IgD-negative memory B cell (primary cell): ENCODE measurements around the gene TEAD2. TPM values are rescaled to one million over a fixed set of nuclear protein-coding genes. Genes with fewer than 3 reads are reported as not detected.
A peak's percentile ranks its signal among the peaks of the same experiment; 100 is the strongest.

Experiments used
- H3K27ac Mint-ChIP-seq, 3 donors: one replicate each; pipeline ENCODE4 v1.8.0; 2020 to 2022; ENCODE audit warnings: mild to moderate bottlenecking in 3 of 3, mixed read lengths in 3 of 3, moderate library complexity in 1 of 3
- H3K27me3 Mint-ChIP-seq: one replicate; pipeline ENCODE4 v1.8.0; 2021; ENCODE audit warnings: mixed read lengths
- H3K36me3 Mint-ChIP-seq: one replicate; pipeline ENCODE4 v1.8.0; 2020; ENCODE audit warnings: mild to moderate bottlenecking, mixed read lengths
- H3K4me1 Mint-ChIP-seq, 3 donors: one replicate each; pipeline ENCODE4 v1.8.0; 2020 to 2022; ENCODE audit warnings: mixed read lengths in 3 of 3, mild to moderate bottlenecking in 1 of 3
- H3K4me3 Mint-ChIP-seq, 4 donors: one replicate each; pipeline ENCODE4 v1.8.0; 2020 to 2022; ENCODE audit warnings: mild to moderate bottlenecking in 4 of 4, mixed read lengths in 4 of 4, moderate library complexity in 3 of 4
- H3K9me3 Mint-ChIP-seq, 3 donors: one replicate each; pipeline ENCODE4 v1.8.0; 2020 to 2021; ENCODE audit warnings: mixed read lengths in 3 of 3, mild to moderate bottlenecking in 1 of 3
- polyA plus RNA-seq: library from polyadenylated mRNA; unstranded; fragments of 300-500 nt; fragmentation: Illumina TruSeq; gene quantifications from one replicate; pipeline ENCODE4 v1.2.3, GENCODE V29; 2021

TEAD2 gene
- polyA plus RNA-seq = 6.3 TPM

DNA sequence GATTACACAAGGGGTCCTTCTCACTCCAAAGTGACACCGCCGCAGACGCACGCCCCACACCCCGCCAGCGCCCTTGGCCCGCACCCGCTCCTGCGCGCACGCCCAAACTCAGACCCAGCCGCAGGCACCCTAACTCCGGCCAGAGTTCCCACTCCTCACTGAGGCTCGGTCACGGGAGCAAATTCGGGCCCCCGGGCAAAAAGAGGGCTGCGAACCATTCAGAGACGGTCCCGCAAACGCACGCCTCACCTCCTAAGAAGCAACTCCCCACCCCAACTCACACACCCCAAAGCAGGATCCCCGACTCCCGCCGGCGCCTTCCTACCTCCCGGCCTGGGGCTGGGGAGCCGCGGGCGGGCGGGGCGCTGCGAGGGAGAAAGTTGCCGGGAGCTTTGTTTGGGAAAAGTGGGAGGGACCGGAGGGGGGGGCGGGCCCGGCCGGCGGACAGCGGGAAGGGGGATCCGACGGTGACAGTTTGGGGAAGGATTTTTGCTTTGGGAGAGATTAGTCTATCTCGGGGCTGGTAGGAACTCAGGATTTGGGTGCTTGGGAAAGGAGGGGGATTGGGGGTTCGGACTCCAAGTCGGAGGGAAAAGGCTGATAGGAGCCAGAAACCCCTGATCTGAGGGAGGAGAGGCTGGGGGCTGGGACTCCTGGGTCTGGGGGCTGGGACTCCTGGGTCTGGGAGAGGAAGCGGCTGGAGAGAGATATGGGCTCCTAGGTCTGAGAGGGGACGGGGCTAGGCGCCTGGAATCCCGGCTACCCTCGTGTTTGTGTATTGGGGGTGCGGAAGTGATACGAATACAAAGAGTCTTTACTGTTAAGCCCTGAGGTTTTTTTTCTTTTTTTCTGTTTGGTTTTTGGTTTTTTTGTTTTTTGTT is at the start of gene TEAD2:
TSS of gene TEAD2 (minus strand) at position 369 of the 881 bp plus-strand sequence. CDS start 2,341 bp downstream, outside the sequence.
- Mint-ChIP-seq H3K4me3 (peak within 1 kb of the TSS in 3 of 4 donors; percentile 49 to 84 (median 79)), H3K27me3 (peaks cover 3% of the 10 kb centered on the region), H3K36me3 (no peaks in the 10 kb centered on the region), H3K4me1 (peaks cover 12 to 28% (median 18%) of the 10 kb centered on the region in 3 donors), H3K27ac (peak within 1 kb of the TSS; percentile 21 to 90 (median 84)), H3K9me3 (no peaks in the 10 kb centered on the region)

DNA sequence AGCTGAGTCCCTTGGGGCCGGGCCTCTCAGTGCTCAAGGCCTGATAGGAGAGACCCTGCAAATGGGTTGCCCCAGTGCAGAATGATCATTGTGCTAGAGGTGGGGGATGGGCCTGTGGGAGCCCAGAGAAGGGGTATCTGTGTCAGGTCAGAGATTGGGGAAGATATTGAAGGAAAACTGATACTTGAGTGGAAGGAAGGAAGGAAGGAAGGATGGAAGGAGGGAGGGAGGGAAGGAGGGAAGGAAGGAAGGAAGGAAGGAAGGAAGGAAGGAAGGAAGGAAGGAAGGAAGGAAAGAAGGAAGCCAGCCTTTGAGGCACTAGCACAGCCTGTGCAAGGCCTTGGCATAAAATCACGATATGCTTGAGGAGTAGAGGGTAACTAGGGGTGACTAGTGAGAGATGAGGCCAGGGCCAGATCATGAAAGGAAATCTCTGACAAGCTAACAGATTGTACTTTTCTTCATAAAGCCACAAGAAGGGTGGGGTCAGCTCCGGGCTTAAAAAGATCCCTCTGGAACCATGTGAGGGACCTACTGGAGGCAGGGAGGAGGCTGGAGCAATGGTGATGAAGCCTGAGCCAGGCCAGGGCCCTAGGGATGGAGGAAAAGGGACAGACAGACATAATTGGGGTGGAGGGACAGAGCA is 49.6 kb upstream of the TEAD2 start:
- Mint-ChIP-seq H3K4me1 (peaks cover 25 to 30% (median 26%) of the 10 kb centered on the region in 3 donors), H3K4me3 (peak overlapping the region in 1 of 4 donors; percentile 56), H3K27me3 (peaks cover 4% of the 10 kb centered on the region), H3K9me3 (no peaks in the 10 kb centered on the region), H3K27ac (no peak overlapping the region), H3K36me3 (no peaks in the 10 kb centered on the region)

DNA sequence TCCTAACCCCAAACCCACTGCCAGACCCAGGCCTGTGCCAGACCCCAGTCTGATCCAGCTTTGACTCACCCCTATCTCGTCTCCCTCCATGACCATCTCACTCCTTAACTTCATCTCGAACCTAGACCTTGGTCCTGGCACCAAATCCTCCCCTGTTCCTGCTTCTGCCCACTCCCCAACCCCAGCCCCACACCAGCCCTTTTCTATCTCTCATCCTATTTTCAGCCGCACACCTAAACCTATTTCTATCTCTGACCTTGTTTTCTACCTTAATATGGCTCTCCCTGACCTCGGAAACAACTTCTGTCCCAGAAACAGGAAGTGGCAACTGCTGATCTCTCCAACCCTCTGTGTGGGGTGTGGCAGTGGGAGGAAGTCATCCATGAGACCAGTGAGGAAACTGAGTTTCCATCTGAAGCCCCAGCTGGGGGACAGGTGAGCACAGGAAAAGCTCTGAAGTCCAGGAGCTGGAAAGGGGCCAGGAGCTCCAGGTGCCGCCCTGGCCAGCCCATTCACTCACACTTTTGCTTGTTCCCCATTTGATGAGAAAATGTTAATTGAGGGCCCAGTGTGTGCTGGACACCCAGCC is 47.3 kb upstream of the TEAD2 start:
- Mint-ChIP-seq H3K4me1 (peaks cover 25 to 28% (median 26%) of the 10 kb centered on the region in 3 donors), H3K27ac (peak overlapping the region; percentile 20 to 65 (median 27)), H3K9me3 (no peaks in the 10 kb centered on the region), H3K4me3 (peak overlapping the region; percentile 1 to 83 (median 57)), H3K36me3 (no peaks in the 10 kb centered on the region), H3K27me3 (peaks cover 2% of the 10 kb centered on the region)

DNA sequence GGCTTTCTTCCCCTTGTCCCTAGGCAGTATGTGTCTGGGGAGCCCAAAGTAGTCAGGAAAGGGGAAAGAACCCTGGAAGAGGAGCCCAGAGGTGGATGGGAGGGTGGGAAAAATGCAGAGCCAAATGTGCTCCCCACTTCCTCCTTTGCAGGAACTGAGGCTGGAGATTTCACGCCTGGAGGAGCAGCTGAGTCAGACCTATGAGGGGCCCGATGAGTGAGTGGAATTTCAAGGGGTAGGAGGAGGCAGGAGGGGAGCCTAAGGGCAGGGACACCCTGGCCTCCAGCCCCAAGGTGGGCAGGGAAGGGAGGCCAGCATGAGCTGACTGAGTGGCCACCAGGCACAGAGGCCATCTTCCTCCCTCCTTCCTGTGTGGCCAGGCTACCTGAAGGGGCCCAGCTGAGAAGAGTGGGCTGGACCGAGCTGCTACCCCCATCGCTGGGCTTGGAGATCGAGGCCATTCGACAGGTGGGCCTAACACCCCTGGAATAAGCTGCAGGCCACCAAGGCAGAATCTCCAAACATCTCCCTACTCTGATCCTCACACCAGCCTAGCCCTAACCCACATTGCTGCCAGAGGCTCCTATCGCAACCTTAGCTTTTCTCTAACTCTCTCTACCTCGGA is 46.7 kb upstream of the TEAD2 start:
- no peaks in the 10 kb centered on the region for H3K9me3 Mint-ChIP-seq
- H3K27ac Mint-ChIP-seq = peak overlapping the region in 2 of 3 donors; percentile 20 to 65
- H3K36me3 Mint-ChIP-seq = no peaks in the 10 kb centered on the region
- peaks cover 25 to 29% (median 26%) of the 10 kb centered on the region in 3 donors for H3K4me1 Mint-ChIP-seq
- H3K4me3 Mint-ChIP-seq = peak overlapping the region in 3 of 4 donors; percentile 1 to 83 (median 70)
- H3K27me3 Mint-ChIP-seq = peaks cover 2% of the 10 kb centered on the region

DNA sequence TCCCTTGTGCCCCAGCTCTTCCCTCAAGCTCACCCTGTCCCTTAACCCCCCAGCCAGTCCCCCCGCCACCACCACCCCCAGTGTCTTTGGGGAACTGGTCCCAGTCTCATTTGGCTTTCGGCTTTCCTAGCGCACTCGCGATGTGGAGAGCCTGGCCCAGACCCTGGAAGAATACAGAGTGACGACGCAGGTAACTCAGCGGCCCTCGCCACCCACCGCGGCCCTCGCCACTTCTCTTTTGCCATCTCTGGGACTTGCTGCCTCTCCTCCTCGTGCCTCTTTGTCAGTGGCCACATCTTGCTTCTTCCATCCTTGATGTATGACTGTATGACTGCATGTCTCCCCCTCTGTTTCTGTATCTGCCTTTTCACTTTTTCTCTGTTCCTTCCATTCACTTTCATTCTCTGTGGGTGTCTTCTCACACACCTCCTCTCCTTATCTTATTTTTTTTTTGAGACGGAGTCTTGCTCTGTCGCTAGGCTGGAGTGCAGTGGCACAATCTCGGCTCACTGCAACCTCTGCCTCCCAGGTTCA is 45.3 kb upstream of the TEAD2 start:
- H3K27ac Mint-ChIP-seq = peak overlapping the region in 1 of 3 donors; percentile 1
- no peaks in the 10 kb centered on the region for H3K36me3 Mint-ChIP-seq
- H3K4me3 Mint-ChIP-seq = no peak overlapping the region
- no peaks in the 10 kb centered on the region for H3K9me3 Mint-ChIP-seq
- H3K27me3 Mint-ChIP-seq = peaks cover 2% of the 10 kb centered on the region
- peaks cover 28 to 38% (median 32%) of the 10 kb centered on the region in 3 donors for H3K4me1 Mint-ChIP-seq

DNA sequence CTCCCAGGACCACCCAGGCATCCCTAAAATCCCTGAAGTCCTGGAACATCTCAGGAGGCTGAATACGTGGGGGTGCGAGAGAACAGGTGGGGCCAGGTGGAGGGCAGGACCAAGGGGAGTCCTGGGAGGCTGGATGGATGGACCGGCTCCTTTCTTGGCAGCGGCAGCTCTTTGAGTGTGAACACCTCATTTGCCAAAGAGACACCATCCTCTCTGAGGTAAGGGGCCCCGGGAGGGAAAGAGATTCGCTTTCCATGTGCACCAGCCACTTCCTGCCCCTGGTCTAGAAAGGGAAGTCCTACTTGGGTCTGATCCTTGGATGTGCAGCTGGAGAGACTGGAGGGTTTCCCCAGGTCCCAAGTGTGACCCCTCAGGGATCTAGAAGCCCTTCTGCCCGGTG is 44.9 kb upstream of the TEAD2 start:
- Mint-ChIP-seq H3K36me3 (no peaks in the 10 kb centered on the region), H3K4me3 (no peak overlapping the region), H3K27me3 (peaks cover 2% of the 10 kb centered on the region), H3K4me1 (peaks cover 27 to 38% (median 32%) of the 10 kb centered on the region in 3 donors), H3K9me3 (no peaks in the 10 kb centered on the region), H3K27ac (no peak overlapping the region)

DNA sequence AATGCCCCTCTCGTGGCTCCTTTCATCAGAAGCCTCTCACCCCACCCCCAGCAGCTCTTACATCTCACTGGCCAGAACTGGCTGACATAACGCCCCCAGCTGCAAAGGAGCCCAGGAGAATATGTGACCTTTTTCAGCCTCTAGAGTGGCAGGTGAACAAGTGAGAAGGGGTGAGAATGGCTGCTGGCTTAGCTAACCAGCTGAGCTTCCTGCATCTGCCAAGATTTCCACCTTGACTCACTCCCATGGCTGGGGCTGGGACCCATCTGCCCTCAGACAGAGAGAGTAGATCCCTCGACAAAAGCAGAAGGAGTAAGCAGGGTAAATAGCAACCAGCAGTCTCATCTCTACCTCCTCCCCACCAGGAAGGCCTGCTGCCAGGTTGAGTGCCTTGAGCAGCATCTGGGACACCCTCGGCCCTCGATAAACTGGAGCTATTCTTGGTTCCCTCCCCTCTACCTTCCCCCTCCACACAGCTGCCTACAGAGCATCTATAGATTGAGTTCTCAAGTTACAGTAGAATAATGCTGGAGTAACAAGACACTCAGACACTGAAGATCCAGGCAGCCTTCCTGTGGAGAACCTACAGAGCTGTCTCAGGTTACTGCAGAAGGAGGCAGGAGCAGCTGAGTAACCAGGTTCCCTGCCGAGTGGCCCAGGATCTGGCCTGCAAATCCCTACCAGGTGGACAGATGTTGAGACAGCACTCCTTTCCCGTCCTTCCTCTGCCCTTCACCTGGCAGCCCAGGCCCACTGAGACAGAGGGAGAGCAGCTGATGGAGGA is 41.4 kb upstream of the TEAD2 start:
- Mint-ChIP-seq H3K36me3 (no peaks in the 10 kb centered on the region), H3K9me3 (no peaks in the 10 kb centered on the region), H3K27ac (peak overlapping the region in 2 of 3 donors; percentile 71 to 76), H3K4me3 (peak overlapping the region in 1 of 4 donors; percentile 32), H3K4me1 (peaks cover 13 to 16% (median 16%) of the 10 kb centered on the region in 3 donors), H3K27me3 (no peaks in the 10 kb centered on the region)

DNA sequence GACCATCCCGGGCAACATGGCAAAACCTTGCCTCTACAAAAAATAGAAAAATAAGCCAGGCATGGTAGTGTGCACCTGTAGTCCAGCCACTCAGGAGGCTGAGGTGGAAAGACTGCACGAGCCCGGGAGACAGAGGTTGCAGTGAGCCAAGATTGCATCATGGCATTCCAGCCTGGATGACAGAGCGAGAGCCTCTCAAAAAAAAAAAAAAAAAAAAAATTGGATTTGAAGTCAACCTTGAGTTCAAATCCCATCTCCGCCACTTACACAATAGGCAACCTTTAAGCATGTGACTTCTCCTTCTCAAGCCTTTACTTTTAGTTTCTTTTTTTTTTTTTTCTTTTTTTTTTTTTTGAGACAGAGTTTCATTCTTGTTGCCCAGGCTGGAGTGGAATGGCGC is 37.8 kb upstream of the TEAD2 start:
- peaks cover 1% of the 10 kb centered on the region for H3K27me3 Mint-ChIP-seq
- H3K4me1 Mint-ChIP-seq = peaks cover 8 to 10% (median 8%) of the 10 kb centered on the region in 3 donors

DNA sequence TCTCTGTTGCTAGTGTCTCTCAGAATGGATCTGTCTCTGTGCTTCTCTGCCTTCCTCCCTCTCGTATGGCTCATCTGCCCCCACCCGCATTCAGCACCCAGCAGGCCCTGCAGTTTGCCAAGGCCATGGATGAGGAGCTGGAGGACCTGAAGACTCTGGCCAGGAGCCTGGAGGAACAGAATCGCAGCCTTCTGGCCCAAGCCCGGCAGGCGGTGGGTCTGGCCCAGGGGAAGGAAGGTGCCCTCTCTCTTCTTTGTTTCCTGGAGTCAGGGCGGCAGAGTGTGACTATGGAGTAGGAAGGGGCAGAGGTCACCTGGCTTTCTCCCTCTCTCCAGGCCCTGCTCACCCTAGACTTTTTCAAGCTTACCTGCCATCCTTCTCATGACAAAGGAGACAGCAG is 36.7 kb upstream of the TEAD2 start:
- H3K9me3 Mint-ChIP-seq = no peaks in the 10 kb centered on the region
- H3K4me1 Mint-ChIP-seq = peaks cover 7 to 10% (median 8%) of the 10 kb centered on the region in 3 donors
- H3K36me3 Mint-ChIP-seq = no peaks in the 10 kb centered on the region
- H3K27me3 Mint-ChIP-seq = peaks cover 1% of the 10 kb centered on the region
- no peak overlapping the region for H3K27ac Mint-ChIP-seq
- no peak overlapping the region for H3K4me3 Mint-ChIP-seq

More for the DNA sequence above, 37.8 kb upstream of the TEAD2 start:
- H3K9me3 Mint-ChIP-seq = no peaks in the 10 kb centered on the region
- no peak overlapping the region for H3K4me3 Mint-ChIP-seq
- H3K36me3 Mint-ChIP-seq = no peaks in the 10 kb centered on the region
- H3K27ac Mint-ChIP-seq = peak overlapping the region in 1 of 3 donors; percentile 82

DNA sequence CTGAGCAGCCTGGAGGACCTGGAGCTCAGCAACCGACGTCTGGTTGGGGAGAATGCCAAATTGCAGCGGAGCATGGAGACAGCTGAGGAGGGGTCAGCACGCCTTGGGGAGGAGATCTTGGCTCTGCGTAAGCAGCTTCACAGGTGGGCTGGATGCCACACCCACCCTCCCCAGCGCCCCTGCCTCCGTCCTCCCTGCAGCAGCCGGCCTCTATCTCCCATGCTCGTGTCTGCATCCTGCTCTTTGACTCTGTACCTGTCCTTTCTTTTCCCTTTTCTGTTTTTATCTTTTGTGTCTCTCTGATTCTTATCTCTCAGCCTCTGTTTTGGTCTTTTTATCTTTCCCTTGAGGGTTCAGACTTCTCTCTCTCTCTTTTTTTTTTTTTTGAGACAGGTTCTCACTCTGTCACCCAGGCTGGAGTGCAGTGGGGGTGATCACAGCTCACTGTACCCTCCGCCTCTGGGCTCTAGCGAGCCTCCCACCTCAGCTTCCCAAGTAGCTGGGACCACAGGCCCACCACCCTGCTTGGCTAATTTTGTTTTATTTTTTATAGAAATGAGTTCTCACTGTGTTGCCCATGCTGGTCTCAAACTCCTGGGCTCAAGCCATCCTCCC is 35.9 kb upstream of the TEAD2 start:
- Mint-ChIP-seq H3K4me3 (no peak overlapping the region), H3K9me3 (no peaks in the 10 kb centered on the region), H3K27ac (no peak overlapping the region), H3K4me1 (peaks cover 0 to 5% (median 3%) of the 10 kb centered on the region in 3 donors), H3K36me3 (no peaks in the 10 kb centered on the region), H3K27me3 (peaks cover 1% of the 10 kb centered on the region)

DNA sequence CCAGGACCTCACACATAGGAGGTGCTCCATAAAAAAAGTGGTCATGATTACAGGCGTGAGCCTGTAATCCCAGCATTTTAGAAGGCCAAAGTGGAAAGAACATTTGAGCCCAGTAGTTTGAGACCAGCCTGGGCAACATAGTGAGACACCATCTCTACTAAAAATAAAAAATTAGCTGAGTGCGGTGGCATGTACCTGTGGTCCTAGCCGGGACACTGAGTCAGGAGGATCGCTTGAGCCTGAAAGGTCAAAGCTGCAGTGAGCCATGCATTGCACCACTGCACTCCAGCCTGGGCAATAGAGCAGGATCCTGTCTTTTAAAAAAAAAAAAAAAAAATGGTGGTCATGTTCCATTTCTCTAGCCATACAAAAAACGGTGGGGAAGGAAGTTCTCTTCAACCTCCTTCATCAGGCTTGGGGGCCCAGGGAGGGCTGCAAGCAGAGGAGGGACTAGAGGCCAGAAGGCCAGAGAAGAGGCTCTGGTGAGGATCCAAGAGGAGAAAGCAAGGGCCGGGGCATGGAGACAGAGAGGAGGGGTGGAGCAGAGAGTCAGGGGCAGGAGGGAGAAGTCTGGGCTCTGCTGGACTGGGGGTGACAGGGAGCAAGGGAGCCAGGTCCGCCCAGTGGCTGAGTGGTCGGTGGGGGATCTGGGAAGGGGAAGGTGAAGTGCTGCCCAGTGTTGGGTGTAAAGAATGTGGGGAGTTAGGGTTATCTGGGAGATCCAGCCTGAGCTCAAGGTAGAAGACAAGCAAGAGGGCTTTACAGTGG is 34.7 kb upstream of the TEAD2 start:
- no peaks in the 10 kb centered on the region for H3K9me3 Mint-ChIP-seq
- H3K36me3 Mint-ChIP-seq = no peaks in the 10 kb centered on the region
- H3K4me3 Mint-ChIP-seq = no peak overlapping the region
- H3K4me1 Mint-ChIP-seq = peaks cover 2 to 7% (median 3%) of the 10 kb centered on the region in 3 donors
- H3K27ac Mint-ChIP-seq = no peak overlapping the region
- H3K27me3 Mint-ChIP-seq = peaks cover 1% of the 10 kb centered on the region

DNA sequence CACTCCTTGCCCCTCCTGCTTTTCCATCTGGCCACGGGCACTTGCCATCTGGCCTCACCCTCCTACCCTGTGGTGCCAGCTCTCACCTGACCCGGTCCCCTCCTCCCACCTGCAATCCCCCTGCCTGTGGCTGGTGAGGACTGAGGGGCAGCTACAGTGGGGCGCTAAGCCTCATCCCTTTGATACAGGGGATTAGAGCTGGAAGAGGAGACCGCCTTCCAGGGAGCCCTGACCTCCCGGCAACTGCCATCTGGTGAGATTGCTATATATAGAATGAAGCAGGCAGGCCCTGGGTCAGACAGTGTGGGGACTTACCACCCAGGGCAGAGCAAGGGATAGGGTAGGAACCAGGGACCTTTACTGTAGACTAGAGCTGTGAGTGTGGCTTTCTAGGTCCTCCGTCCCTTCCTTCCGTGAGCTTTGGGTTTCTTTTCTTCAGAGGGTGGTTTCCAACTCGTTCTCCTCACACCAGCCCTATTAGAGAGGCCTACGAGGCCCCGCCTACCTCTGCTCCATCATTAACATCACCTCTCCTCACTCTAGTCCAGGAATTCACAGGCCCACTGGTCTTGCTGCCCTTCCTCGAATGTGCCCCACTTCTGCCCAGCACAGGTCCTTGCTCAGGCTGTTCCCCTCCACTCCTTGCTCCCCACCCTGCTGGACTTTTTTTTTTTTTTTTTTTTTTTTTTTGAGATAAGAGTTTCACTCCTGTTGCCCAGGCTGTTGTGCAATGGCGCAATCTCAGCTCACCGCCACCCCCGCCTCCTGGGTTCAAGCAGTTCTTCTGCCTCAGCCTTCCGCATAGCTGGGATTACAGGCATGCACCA is 33.6 kb upstream of the TEAD2 start:
- Mint-ChIP-seq H3K36me3 (no peaks in the 10 kb centered on the region), H3K4me1 (peaks cover 12% of the 10 kb centered on the region in 3 donors), H3K9me3 (no peaks in the 10 kb centered on the region), H3K4me3 (no peak overlapping the region), H3K27me3 (peaks cover 1% of the 10 kb centered on the region), H3K27ac (no peak overlapping the region)
